ENCODE data around the gene IFRD1. TPM values are rescaled to one million over a fixed set of nuclear protein-coding genes. Genes with fewer than 3 reads are reported as not detected.

The IFRD1 gene
- total RNA-seq, 1 experiment from 2014 or later: 73.4 TPM

DNA sequence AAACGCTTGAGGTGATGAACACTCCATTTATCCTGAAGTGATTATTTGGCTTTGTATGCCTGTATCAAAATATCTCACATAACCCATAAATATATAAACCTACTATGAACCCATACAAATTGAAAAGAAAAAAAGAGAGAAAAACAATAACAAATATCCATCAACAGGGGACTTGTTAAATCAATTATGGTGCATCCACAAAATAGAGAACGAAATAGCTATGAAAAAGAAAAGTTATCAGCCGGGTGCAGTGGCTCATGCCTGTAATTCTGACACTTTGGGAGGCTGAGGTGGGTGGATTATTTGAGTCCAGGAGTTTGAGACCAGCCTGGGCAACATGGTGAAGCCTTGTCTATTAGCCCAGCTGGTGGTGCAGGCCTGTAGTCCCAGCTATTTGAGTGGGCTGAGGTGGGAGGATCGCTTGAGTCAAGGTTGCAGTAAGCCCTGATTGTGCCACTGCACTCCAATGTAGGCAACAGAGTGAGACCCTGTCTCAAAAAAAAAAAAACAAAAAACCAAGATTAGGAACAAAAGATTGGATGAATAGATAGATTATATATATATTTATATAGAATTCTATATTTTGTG lies 30.6 kb upstream of the IFRD1 start:
- POLR2A ChIA-PET (ENCODE audit: unreplicated experiment): no interaction called here
- no peak overlapping the region for H2AFZ ChIP-seq (ENCODE audit: low read length)
- peaks cover 3% of the 10 kb centered on the region for H3F3A ChIP-seq (ENCODE audit: low read length, unreplicated experiment)
- H3K27ac ChIP-seq (ENCODE audit: low read length): no peak overlapping the region
- intact Hi-C loops (cut with micrococcal nuclease): loop anchor here (5.0 to 10.0 kb wide), 2 partner anchors 63 to 495 kb away; partner anchors contain the start of gene LSMEM1
- H3K4me2 ChIP-seq (ENCODE audit: low read length): no peak overlapping the region
- H3K9me3 ChIP-seq (ENCODE audit: low read length): no peaks in the 10 kb centered on the region
- TF ChIP-seq EZH2 (IDR thresholded peaks at IDR 0.05; ENCODE audit: low read length, unreplicated experiment): no peak
- TF ChIP-seq CTCF (conservative IDR thresholded peaks at IDR 0.05; ENCODE audit: low read depth, low read length): no peak
- no peak for TF ChIP-seq EZH2phosphoT487 (IDR thresholded peaks at IDR 0.05; ENCODE audit: borderline replicate concordance, low read length)
- CTCF ChIA-PET: interaction anchor here (1.0 kb wide), 1 partner anchor 76 kb away, joined by 4 read pairs; no protein-coding TSS in a partner anchor
- no peaks in the 10 kb centered on the region for H3K79me2 ChIP-seq (ENCODE audit: low read length)
- H3K27me3 ChIP-seq (ENCODE audit: low read length): no peaks in the 10 kb centered on the region
- no peak for DNase-seq
- no peak overlapping the region for H3K9ac ChIP-seq (ENCODE audit: low read length)
- H3K4me3 ChIP-seq (ENCODE audit: low read length): no peak overlapping the region
- H3K9me2 ChIP-seq (replicated peaks; ENCODE audit: low read length): no peaks in the 10 kb centered on the region
- H3K36me3 ChIP-seq (ENCODE audit: low read depth, low read length): no peaks in the 10 kb centered on the region
- no peak for ATAC-seq
- peaks cover 37% of the 10 kb centered on the region for H3K4me1 ChIP-seq (ENCODE audit: insufficient read depth, low read length)
- BruUV-seq (replicated peaks): no TSS peak
- H4K20me1 ChIP-seq (ENCODE audit: low read length): no peaks in the 10 kb centered on the region

DNA sequence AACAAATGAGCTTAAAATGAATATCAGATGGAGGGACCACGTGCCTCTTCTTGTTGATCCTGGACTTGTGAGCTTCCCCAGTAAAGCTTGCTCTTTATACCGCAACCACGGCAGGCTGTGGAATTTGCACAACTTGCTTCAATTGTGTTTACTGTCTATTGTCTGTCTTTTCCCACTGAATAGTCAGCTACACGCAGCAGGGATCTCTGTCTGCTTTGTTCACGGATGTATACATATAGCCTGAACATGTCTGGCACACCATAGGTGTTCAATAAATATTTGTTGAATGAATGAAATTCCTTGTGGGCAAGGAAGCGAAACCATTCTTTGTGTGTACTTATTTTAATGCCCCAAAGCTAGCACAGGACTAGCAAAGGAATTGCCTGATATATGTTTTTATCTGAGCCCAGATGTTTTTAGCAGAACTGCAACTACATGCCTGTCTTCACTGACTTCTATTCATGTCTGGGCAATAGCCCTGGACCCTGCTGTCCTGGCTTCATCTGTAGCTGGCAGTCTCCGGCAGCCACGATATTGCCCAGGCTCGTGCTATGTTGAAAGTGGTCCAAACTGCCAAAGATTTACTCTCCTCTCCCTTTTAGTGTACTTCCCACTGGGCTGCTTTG lies 29.9 kb upstream of the IFRD1 start:
- no peak overlapping the region for H3K9ac ChIP-seq (ENCODE audit: low read length)

More for the DNA sequence above, 29.9 kb upstream of the IFRD1 start:
- Histone ChIP-seq H3K9me3 (ENCODE audit: low read length) (no peaks in the 10 kb centered on the region), H3K79me2 (ENCODE audit: low read length) (no peaks in the 10 kb centered on the region), H3K4me1 (ENCODE audit: insufficient read depth, low read length) (peaks cover 37% of the 10 kb centered on the region), H3F3A (ENCODE audit: low read length, unreplicated experiment) (peaks cover 3% of the 10 kb centered on the region), H3K27me3 (ENCODE audit: low read length) (no peaks in the 10 kb centered on the region), H3K4me2 (ENCODE audit: low read length) (peak overlapping the region; percentile 73), H3K36me3 (ENCODE audit: low read depth, low read length) (no peaks in the 10 kb centered on the region), H3K27ac (ENCODE audit: low read length) (no peak overlapping the region), H2AFZ (ENCODE audit: low read length) (peak overlapping the region; percentile 70), H3K4me3 (ENCODE audit: low read length) (peak overlapping the region; percentile 40), H4K20me1 (ENCODE audit: low read length) (no peaks in the 10 kb centered on the region), H3K9me2 (replicated peaks; ENCODE audit: low read length) (no peaks in the 10 kb centered on the region)
- no peak for TF ChIP-seq EZH2 (IDR thresholded peaks at IDR 0.05; ENCODE audit: low read length, unreplicated experiment)
- TF ChIP-seq EZH2phosphoT487 (IDR thresholded peaks at IDR 0.05; ENCODE audit: borderline replicate concordance, low read length): no peak
- TF ChIP-seq CTCF (conservative IDR thresholded peaks at IDR 0.05; ENCODE audit: low read depth, low read length): no peak
- POLR2A ChIA-PET (ENCODE audit: unreplicated experiment): no interaction called here
- CTCF ChIA-PET: interaction anchor here (1.0 kb wide), 1 partner anchor 76 kb away, joined by 4 read pairs; no protein-coding TSS in a partner anchor
- DNase-seq (peak; percentile 59), ATAC-seq (peak; percentile 25)
- intact Hi-C loops (cut with micrococcal nuclease): loop anchor here (5.0 kb wide), 1 partner anchor 62 kb away; the partner anchor contains the start of gene LSMEM1
- BruUV-seq (replicated peaks): no TSS peak

All from PC-3 (cell line).